Esophagus squamous epithelium (tissue), 4 donors: Measurements from ENCODE around the gene PRDX1.
"Not testable (repeated sequence)": the region's sequence is repeated elsewhere in the genome, so short reads cannot be mapped to it uniquely, and the experiment has no call there.

Experiments
- CTCF ChIP-seq, 6 experiments: fragments of 450-650 bp in 4 of 6; fragments of 200-600 bp in 2 of 6; sonication (generic) in 2 of 6; IDR thresholded peaks; one replicate each; pipeline ENCODE4 v1.5.1; 2016 to 2019; ENCODE audit warnings: antibody characterized with exemption in 6 of 6, mild to moderate bottlenecking in 4 of 6, moderate library complexity in 4 of 6
- POLR2A ChIP-seq, 4 donors: fragments of 450-650 bp; IDR thresholded peaks; one replicate each; pipeline ENCODE4 v1.6.1; 2017; ENCODE audit warnings: antibody characterized with exemption in 4 of 4, mild to moderate bottlenecking in 4 of 4, moderate library complexity in 3 of 4

- not testable (repeated sequence) for TF ChIP-seq CTCF, POLR2A (IDR thresholded peaks at IDR 0.05)
These were observed 32.3 kb downstream of the PRDX1 start for GRCh38 chr1:45489379-45489778.
